A549 (cell line): ENCODE measurements around the gene TP53TG5. TPM values are rescaled to one million over a fixed set of nuclear protein-coding genes. Genes with fewer than 3 reads are reported as not detected.

Source experiments
- ATAC-seq, 2 experiments: fragments of 200-7000 bp in 1 of 2; fragments of >200 bp in 1 of 2; cut with Nextera tagmentation in 1 of 2; cut with Tn5 transposase in 1 of 2; 3 replicates each; pipeline versions ENCODE4 v1.8.0 to v1.9.1; 2018 to 2020; ENCODE audit warnings: mild to moderate bottlenecking in 1 of 2, moderate library complexity in 1 of 2
- CTCF ChIA-PET: fragments of 300-600 bp; sonication (Branson Sonifier 250); formaldehyde crosslinking; extraction: SDS; loops from one replicate; lab custom pipeline; 2021; ENCODE audit warnings: antibody characterized with exemption, inconsistent platforms; lab: Yijun Ruan, JAX
- POLR2A ChIA-PET: fragments of 350-600 bp; formaldehyde crosslinking; extraction: SDS; loops from one replicate; lab custom pipeline; 2021; ENCODE audit warnings: antibody characterized with exemption, inconsistent platforms; lab: Yijun Ruan, JAX
- DNase-seq, 2 experiments: peaks; one replicate each; pipeline versions ENCODE4 v3.0.0 to v3.0.0-alpha.2; 2011 to 2016; ENCODE audit warnings: low read depth in 1 of 2, low spot score in 1 of 2
- FAIRE-seq: peaks from 2 replicates; lab custom pipeline; 2011; peaks lifted over from hg19 to GRCh38; lab: Jason Lieb, UNC
- H3K27ac ChIP-seq, 2 experiments: fragments of >200 bp; sonication (Bioruptor Twin); formaldehyde crosslinking; 3 replicates each; pipeline ENCODE4 v1.5.1; 2016 to 2017
- H3K4me1 ChIP-seq: fragments of >200 bp; sonication (Bioruptor Twin); formaldehyde crosslinking; 3 replicates; pipeline ENCODE4 v1.6.1; 2016
- H3K4me2 ChIP-seq: fragments of >200 bp; sonication (Bioruptor Twin); formaldehyde crosslinking; 3 replicates; pipeline ENCODE4 v1.6.1; 2016
- H3K4me3 ChIP-seq: fragments of >200 bp; sonication (Bioruptor Twin); formaldehyde crosslinking; 3 replicates; pipeline ENCODE4 v1.5.1; 2016
- H3K9me3 ChIP-seq: fragments of >200 bp; sonication (Bioruptor Twin); formaldehyde crosslinking; 3 replicates; pipeline ENCODE4 v1.6.1; 2016
- CBX2 ChIP-seq: fragments of 200-600 bp; sonication (generic); IDR thresholded peaks from 2 replicates; pipeline ENCODE4 v1.6.1; 2016; ENCODE audit warnings: low read depth, mild to moderate bottlenecking, borderline replicate concordance
- CEBPB ChIP-seq, 2 experiments: fragments of >200 bp in 1 of 2; sonication (Bioruptor Twin) in 1 of 2; formaldehyde crosslinking in 1 of 2; IDR thresholded peaks; 2 replicates each; pipeline ENCODE4 v1.6.1; 2012 to 2016
- CHD2 ChIP-seq: fragments of 150-350 bp; IDR thresholded peaks from 2 replicates; pipeline ENCODE4 v1.6.1; 2014; ENCODE audit warnings: low read length; ENCODE audit not compliant: partially characterized antibody
- CHD4 ChIP-seq: fragments of 200-600 bp; sonication (generic); IDR thresholded peaks from 2 replicates; pipeline ENCODE4 v1.6.1; 2016; ENCODE audit warnings: antibody characterized with exemption, mild to moderate bottlenecking, borderline replicate concordance
- CTCF ChIP-seq: fragments of >200 bp; sonication (Bioruptor Twin); formaldehyde crosslinking; IDR thresholded peaks from 3 replicates; pipeline ENCODE4 v1.5.1; 2016
- FOSL2 ChIP-seq, 2 experiments: fragments of 450-650 bp in 1 of 2; fragments of >200 bp in 1 of 2; sonication (Bioruptor Twin) in 1 of 2; formaldehyde crosslinking; IDR thresholded peaks; 2 replicates each; pipeline versions ENCODE4 v1.5.0 to v1.6.1; 2016 to 2020; ENCODE audit warnings: mild to moderate bottlenecking in 1 of 2, moderate library complexity in 1 of 2
- FOXS1 ChIP-seq: fragments of 250-450 bp; sonication (Bioruptor Pico); IDR thresholded peaks from 2 replicates; pipeline ENCODE4 v1.5.0; 2020; ENCODE audit warnings: mild to moderate bottlenecking, moderate library complexity
- GATA3 ChIP-seq: IDR thresholded peaks from 2 replicates; pipeline ENCODE4 v1.6.1; 2012; ENCODE audit warnings: borderline replicate concordance
- HES2 ChIP-seq: fragments of >200 bp; sonication (Bioruptor Twin); formaldehyde crosslinking; IDR thresholded peaks from 2 replicates; pipeline ENCODE4 v1.6.1; 2016
- HEYL ChIP-seq: fragments of 250-450 bp; sonication (Bioruptor Pico); IDR thresholded peaks from 2 replicates; pipeline ENCODE4 v1.8.0; 2021; ENCODE audit warnings: mild to moderate bottlenecking, moderate library complexity
- HOXB13 ChIP-seq: fragments of 250-450 bp; sonication (Bioruptor Pico); IDR thresholded peaks from 2 replicates; pipeline ENCODE4 v1.5.0; 2020; ENCODE audit warnings: low read depth, mild to moderate bottlenecking, moderate library complexity
- HOXB5 ChIP-seq: fragments of 250-450 bp; sonication (Bioruptor Pico); IDR thresholded peaks from 2 replicates; pipeline ENCODE4 v1.5.0; 2020; ENCODE audit warnings: mild to moderate bottlenecking, moderate library complexity
- JUNB ChIP-seq: fragments of >200 bp; sonication (Bioruptor Twin); formaldehyde crosslinking; IDR thresholded peaks from 2 replicates; pipeline ENCODE4 v1.6.1; 2016
- KDM1A ChIP-seq: fragments of 200-600 bp; sonication (generic); IDR thresholded peaks from 2 replicates; pipeline ENCODE4 v1.6.1; 2016; ENCODE audit warnings: low read depth, mild to moderate bottlenecking
- NFE2L2 ChIP-seq: fragments of 150-350 bp; conservative IDR thresholded peaks from 2 replicates; pipeline ENCODE4 v1.6.1; 2014; ENCODE audit warnings: low read length
- NPAS2 ChIP-seq: fragments of 250-450 bp; sonication (Bioruptor Pico); IDR thresholded peaks from 2 replicates; pipeline ENCODE4 v1.8.0; 2022; ENCODE audit warnings: mild to moderate bottlenecking, moderate library complexity, borderline replicate concordance
- NR3C1 ChIP-seq: fragments of >200 bp; sonication (Bioruptor Twin); formaldehyde crosslinking; IDR thresholded peaks from 3 replicates; pipeline ENCODE4 v1.6.1; 2017
- PHF8 ChIP-seq: fragments of 200-600 bp; sonication (generic); IDR thresholded peaks from 2 replicates; pipeline ENCODE4 v1.6.1; 2016; ENCODE audit warnings: low read depth, mild to moderate bottlenecking, antibody characterized with exemption, moderate library complexity, borderline replicate concordance
- RCOR1 ChIP-seq: fragments of 150-350 bp; IDR thresholded peaks from 2 replicates; pipeline ENCODE4 v1.6.1; 2014; ENCODE audit warnings: antibody characterized with exemption, low read length, low read depth
- RFX5 ChIP-seq: fragments of 450-650 bp; IDR thresholded peaks from 2 replicates; pipeline ENCODE4 v1.7.1; 2014; ENCODE audit warnings: antibody characterized with exemption, mild to moderate bottlenecking, moderate library complexity
- SMC3 ChIP-seq: fragments of >200 bp; sonication (Bioruptor Twin); formaldehyde crosslinking; IDR thresholded peaks from 3 replicates; pipeline ENCODE4 v1.6.1; 2018; ENCODE audit warnings: inconsistent platforms
- ZC3H11A ChIP-seq: fragments of 450-650 bp; IDR thresholded peaks from 2 replicates; pipeline ENCODE4 v1.6.1; 2014; ENCODE audit warnings: antibody characterized with exemption, mild to moderate bottlenecking
- ZFP36 ChIP-seq: fragments of 450-650 bp; IDR thresholded peaks from 2 replicates; pipeline ENCODE4 v1.6.1; 2014; ENCODE audit warnings: borderline replicate concordance; ENCODE audit not compliant: partially characterized antibody
- ZSCAN20 ChIP-seq: fragments of 250-450 bp; sonication (Bioruptor Pico); IDR thresholded peaks from 2 replicates; pipeline ENCODE4 v1.8.0; 2022; ENCODE audit warnings: mild to moderate bottlenecking, moderate library complexity
- WGBS: methylation state at CpG from one replicate; pipeline ENCODE4 v1.1.6; 2017; ENCODE audit errors: missing lambda C conversion rate; 5-methylcytosine and 5-hydroxymethylcytosine counted together
- polyA plus RNA-seq, 4 experiments: library from polyadenylated mRNA; depleted of rRNA in 3 of 4; stranded (reverse); fragments of >200 nt; fragmentation: RNase III in 1 of 4; extraction: RNeasy Plus Mini Kit Qiagen cat#74134 plus additional on column Dnase treatment in 1 of 4; gene quantifications; 2 replicates in 3 of 4; 3 replicates in 1 of 4; pipeline ENCODE4 v1.2.3, GENCODE V29; 2011 to 2017
- TF ChIP-seq, protein P1 (sequence below): fragments of 200-600 bp; sonication (generic); IDR thresholded peaks from 2 replicates; pipeline ENCODE4 v1.6.1; 2016; ENCODE audit warnings: antibody characterized with exemption, mild to moderate bottlenecking, moderate library complexity
- TF ChIP-seq, protein P2 (sequence below): IDR thresholded peaks from 2 replicates; pipeline ENCODE4 v1.6.1; 2012; ENCODE audit warnings: low read depth, borderline replicate concordance
- TF ChIP-seq, protein P3 (sequence below): fragments of 250-450 bp; sonication (Bioruptor Pico); IDR thresholded peaks from 2 replicates; pipeline ENCODE4 v1.5.0; 2021; ENCODE audit warnings: mild to moderate bottlenecking, moderate library complexity, borderline replicate concordance
- TF ChIP-seq, protein P4 (sequence below): fragments of 250-450 bp; sonication (Bioruptor Pico); IDR thresholded peaks from 2 replicates; pipeline ENCODE4 v1.5.0; 2020; ENCODE audit warnings: low read depth, mild to moderate bottlenecking, moderate library complexity

Gene TP53TG5
- polyA plus RNA-seq, 2 of the 4 experiments (the other 2 are of a cell fraction): not detected

- ATAC-seq (no peak), DNase-seq (no peak), FAIRE-seq (no peak)
- 94% methylated on average over 11 of the region's 11 CpGs for WGBS
- ChIA-PET CTCF (interaction anchor here (1.1 to 12.1 kb wide), 7 partner anchors 11 to 405 kb away, joined by 3 to 240 read pairs (median 11); no protein-coding TSS in a partner anchor), POLR2A (no interaction called here)
- Histone ChIP-seq H3K27ac (no peak overlapping the region), H3K4me2 (no peak overlapping the region), H3K9me3 (no peaks in the 10 kb centered on the region), H3K4me3 (no peak overlapping the region), H3K4me1 (peaks cover 4% of the 10 kb centered on the region; the same call in 1 of the 3 replicates)
- TF ChIP-seq HES2 (no peak), HOXB13 (CRISPR knock-in tag) (no peak), NFE2L2 (no peak), SMC3 (no peak), GATA3 (no peak), KDM1A (no peak), FOSL2 (IDR thresholded peaks at IDR 0.05) (no peak), FOSL2 (CRISPR knock-in tag; IDR thresholded peaks at IDR 0.05) (no peak), CTCF (no peak), ZFP36 (no peak), JUNB (no peak), HEYL (CRISPR knock-in tag) (no peak), CHD4 (no peak), RFX5 (no peak), NR3C1 (no peak)
- TF ChIP-seq, protein P1, sequence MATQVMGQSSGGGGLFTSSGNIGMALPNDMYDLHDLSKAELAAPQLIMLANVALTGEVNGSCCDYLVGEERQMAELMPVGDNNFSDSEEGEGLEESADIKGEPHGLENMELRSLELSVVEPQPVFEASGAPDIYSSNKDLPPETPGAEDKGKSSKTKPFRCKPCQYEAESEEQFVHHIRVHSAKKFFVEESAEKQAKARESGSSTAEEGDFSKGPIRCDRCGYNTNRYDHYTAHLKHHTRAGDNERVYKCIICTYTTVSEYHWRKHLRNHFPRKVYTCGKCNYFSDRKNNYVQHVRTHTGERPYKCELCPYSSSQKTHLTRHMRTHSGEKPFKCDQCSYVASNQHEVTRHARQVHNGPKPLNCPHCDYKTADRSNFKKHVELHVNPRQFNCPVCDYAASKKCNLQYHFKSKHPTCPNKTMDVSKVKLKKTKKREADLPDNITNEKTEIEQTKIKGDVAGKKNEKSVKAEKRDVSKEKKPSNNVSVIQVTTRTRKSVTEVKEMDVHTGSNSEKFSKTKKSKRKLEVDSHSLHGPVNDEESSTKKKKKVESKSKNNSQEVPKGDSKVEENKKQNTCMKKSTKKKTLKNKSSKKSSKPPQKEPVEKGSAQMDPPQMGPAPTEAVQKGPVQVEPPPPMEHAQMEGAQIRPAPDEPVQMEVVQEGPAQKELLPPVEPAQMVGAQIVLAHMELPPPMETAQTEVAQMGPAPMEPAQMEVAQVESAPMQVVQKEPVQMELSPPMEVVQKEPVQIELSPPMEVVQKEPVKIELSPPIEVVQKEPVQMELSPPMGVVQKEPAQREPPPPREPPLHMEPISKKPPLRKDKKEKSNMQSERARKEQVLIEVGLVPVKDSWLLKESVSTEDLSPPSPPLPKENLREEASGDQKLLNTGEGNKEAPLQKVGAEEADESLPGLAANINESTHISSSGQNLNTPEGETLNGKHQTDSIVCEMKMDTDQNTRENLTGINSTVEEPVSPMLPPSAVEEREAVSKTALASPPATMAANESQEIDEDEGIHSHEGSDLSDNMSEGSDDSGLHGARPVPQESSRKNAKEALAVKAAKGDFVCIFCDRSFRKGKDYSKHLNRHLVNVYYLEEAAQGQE: no peak
- TF ChIP-seq, protein P2, sequence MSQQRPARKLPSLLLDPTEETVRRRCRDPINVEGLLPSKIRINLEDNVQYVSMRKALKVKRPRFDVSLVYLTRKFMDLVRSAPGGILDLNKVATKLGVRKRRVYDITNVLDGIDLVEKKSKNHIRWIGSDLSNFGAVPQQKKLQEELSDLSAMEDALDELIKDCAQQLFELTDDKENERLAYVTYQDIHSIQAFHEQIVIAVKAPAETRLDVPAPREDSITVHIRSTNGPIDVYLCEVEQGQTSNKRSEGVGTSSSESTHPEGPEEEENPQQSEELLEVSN: no peak
Measured at GRCh38 chr20:45366631-45367030, 11.5 kb downstream of the TP53TG5 start.

GRCh38 chr20:45366192-45366591 is 11.9 kb downstream of the TP53TG5 start:
- Histone ChIP-seq H3K4me2 (no peak overlapping the region), H3K4me3 (no peak overlapping the region), H3K9me3 (no peaks in the 10 kb centered on the region), H3K27ac (no peak overlapping the region), H3K4me1 (peaks cover 4% of the 10 kb centered on the region; the same call in 1 of the 3 replicates)
- 95% methylated on average over 1 of the region's 1 CpG for WGBS
- ATAC-seq: no peak
- ChIA-PET POLR2A (no interaction called here), CTCF (interaction anchor here (0.7 to 12.1 kb wide), 9 partner anchors 8 to 405 kb away, joined by 3 to 240 read pairs (median 11); no protein-coding TSS in a partner anchor)
- no peak for FAIRE-seq
- no peak for TF ChIP-seq FOXS1 (CRISPR knock-in tag)
- TF ChIP-seq CEBPB (IDR thresholded peaks at IDR 0.05): no peak
- no peak for TF ChIP-seq ZSCAN20 (CRISPR knock-in tag)
- no peak for TF ChIP-seq ZC3H11A
- TF ChIP-seq HOXB5: no peak
- TF ChIP-seq HES2: no peak
- no peak for TF ChIP-seq PHF8
- no peak for TF ChIP-seq NPAS2 (CRISPR knock-in tag)
- no peak for TF ChIP-seq RCOR1
- TF ChIP-seq, protein P3, sequence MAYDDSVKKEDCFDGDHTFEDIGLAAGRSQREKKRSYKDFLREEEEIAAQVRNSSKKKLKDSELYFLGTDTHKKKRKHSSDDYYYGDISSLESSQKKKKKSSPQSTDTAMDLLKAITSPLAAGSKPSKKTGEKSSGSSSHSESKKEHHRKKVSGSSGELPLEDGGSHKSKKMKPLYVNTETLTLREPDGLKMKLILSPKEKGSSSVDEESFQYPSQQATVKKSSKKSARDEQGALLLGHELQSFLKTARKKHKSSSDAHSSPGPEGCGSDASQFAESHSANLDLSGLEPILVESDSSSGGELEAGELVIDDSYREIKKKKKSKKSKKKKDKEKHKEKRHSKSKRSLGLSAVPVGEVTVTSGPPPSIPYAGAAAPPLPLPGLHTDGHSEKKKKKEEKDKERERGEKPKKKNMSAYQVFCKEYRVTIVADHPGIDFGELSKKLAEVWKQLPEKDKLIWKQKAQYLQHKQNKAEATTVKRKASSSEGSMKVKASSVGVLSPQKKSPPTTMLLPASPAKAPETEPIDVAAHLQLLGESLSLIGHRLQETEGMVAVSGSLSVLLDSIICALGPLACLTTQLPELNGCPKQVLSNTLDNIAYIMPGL (CRISPR knock-in tag): no peak
- TF ChIP-seq CHD2: no peak
- TF ChIP-seq, protein P4, sequence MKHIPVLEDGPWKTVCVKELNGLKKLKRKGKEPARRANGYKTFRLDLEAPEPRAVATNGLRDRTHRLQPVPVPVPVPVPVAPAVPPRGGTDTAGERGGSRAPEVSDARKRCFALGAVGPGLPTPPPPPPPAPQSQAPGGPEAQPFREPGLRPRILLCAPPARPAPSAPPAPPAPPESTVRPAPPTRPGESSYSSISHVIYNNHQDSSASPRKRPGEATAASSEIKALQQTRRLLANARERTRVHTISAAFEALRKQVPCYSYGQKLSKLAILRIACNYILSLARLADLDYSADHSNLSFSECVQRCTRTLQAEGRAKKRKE (CRISPR knock-in tag): no peak
- TF ChIP-seq CBX2: no peak
- no peak for TF ChIP-seq GATA3
- DNase-seq: no peak
